ENCODE data around the gene ZKSCAN3. TPM values are rescaled to one million over a fixed set of nuclear protein-coding genes. Genes with fewer than 3 reads are reported as not detected.

Gene ZKSCAN3
- total and polyA plus RNA-seq, 2 experiments from 2014 or later, result 3.0 to 7.6 TPM

- Histone ChIP-seq H3K4me2 (no peak overlapping the region), H3F3A (replicated peaks; ENCODE audit: low read depth) (no peaks in the 10 kb centered on the region), H3K4me3 (no peak overlapping the region), H3K79me2 (replicated peaks; ENCODE audit: insufficient read depth) (no peaks in the 10 kb centered on the region), H3K9me2 (ENCODE audit: insufficient read depth) (no peaks in the 10 kb centered on the region), H4K20me1 (replicated peaks; ENCODE audit: insufficient read depth) (no peaks in the 10 kb centered on the region), H2AFZ (no peak overlapping the region), H3K27ac (ENCODE audit: low read depth) (no peak overlapping the region), H3K36me3 (ENCODE audit: insufficient read depth) (no peaks in the 10 kb centered on the region), H3K4me1 (ENCODE audit: insufficient read depth) (no peaks in the 10 kb centered on the region), H3K27me3 (ENCODE audit: insufficient read depth) (no peaks in the 10 kb centered on the region)
- Mint-ChIP-seq H3K27me3 (ENCODE audit: insufficient read depth, low read depth, poor library complexity) (peaks cover 6% of the 10 kb centered on the region), H3K4me1 (no peaks in the 10 kb centered on the region), H3K36me3 (ENCODE audit: low read depth) (no peaks in the 10 kb centered on the region), H3K9me3 (no peaks in the 10 kb centered on the region), H3K4me3 (no peak overlapping the region), H3K27ac (no peak overlapping the region)
- TF ChIP-seq JUNB (IDR thresholded peaks at IDR 0.05; ENCODE audit: unreplicated experiment) (no peak), POLR2AphosphoS5 (IDR thresholded peaks at IDR 0.05; ENCODE audit: low read depth) (no peak), EZH2phosphoT487 (IDR thresholded peaks at IDR 0.05; ENCODE audit: unreplicated experiment) (no peak), ZNF331 (CRISPR knock-in tag; IDR thresholded peaks at IDR 0.05; ENCODE audit: low read depth) (no peak), ETS1 (IDR thresholded peaks at IDR 0.05) (no peak), REST (IDR thresholded peaks at IDR 0.05; ENCODE audit: unreplicated experiment) (no peak), STAT1 (IDR thresholded peaks at IDR 0.05; ENCODE audit: unreplicated experiment) (no peak), NANOG (IDR thresholded peaks at IDR 0.05; ENCODE audit: borderline replicate concordance) (no peak), ZNF462 (CRISPR knock-in tag; IDR thresholded peaks at IDR 0.05) (no peak), CTCF (conservative IDR thresholded peaks at IDR 0.05; ENCODE audit: low read depth in 2 of 2) (no peak), EZH2 (IDR thresholded peaks at IDR 0.05; ENCODE audit: low read depth, unreplicated experiment) (no peak), ZNF114 (CRISPR knock-in tag; IDR thresholded peaks at IDR 0.05) (no peak)
- no peak for ATAC-seq
- DNase-seq (ENCODE audit: low spot score), result no peak
Observed at GRCh38 chr6:28408076-28408802, 58.5 kb downstream of the ZKSCAN3 start.
